GM06990 (cell line): ENCODE results near the gene RYR1.

Source experiments
- DNase-seq: peaks from one replicate; pipeline ENCODE4 v3.0.0-alpha.2; 2011; ENCODE audit not compliant: insufficient read length; ENCODE audit errors: extremely low read depth
- H3K27me3 ChIP-seq: replicated peaks from 2 replicates; pipeline ENCODE4 v1.6.0; 2011; ENCODE audit warnings: low read length; ENCODE audit not compliant: control insufficient read depth, insufficient read depth
- H3K36me3 ChIP-seq: 2 replicates; pipeline ENCODE4 v1.5.1; 2011; ENCODE audit warnings: low read length; ENCODE audit not compliant: control insufficient read depth, insufficient read depth
- H3K4me3 ChIP-seq: replicated peaks from 2 replicates; pipeline ENCODE4 v1.5.1; 2011; ENCODE audit warnings: low read depth, mild to moderate bottlenecking, control low read depth, low read length
- CTCF ChIP-seq: IDR thresholded peaks from 2 replicates; pipeline ENCODE4 v1.5.1; 2011; ENCODE audit warnings: low read length, control low read depth, mild to moderate bottlenecking, inconsistent platforms; ENCODE audit not compliant: insufficient read depth, poor library complexity, severe bottlenecking

RYR1 gene

GRCh38 chr19:38502410-38503076 is 69.1 kb downstream of the RYR1 start:
- no peak for DNase-seq
- Histone ChIP-seq H3K36me3 (no peaks in the 10 kb centered on the region), H3K4me3 (no peak overlapping the region), H3K27me3 (no peaks in the 10 kb centered on the region; the same call in 1 of the 2 replicates)
- TF ChIP-seq CTCF = no peak

- Histone ChIP-seq H3K36me3 (no peaks in the 10 kb centered on the region), H3K4me3 (no peak overlapping the region), H3K27me3 (no peaks in the 10 kb centered on the region; the same call in 1 of the 2 replicates)
- TF ChIP-seq CTCF = no peak
- DNase-seq = no peak
Observed at GRCh38 chr19:38503077-38503410, 69.6 kb downstream of the RYR1 start.

- no peaks in the 10 kb centered on the region for H3K36me3 ChIP-seq
- DNase-seq = no peak
- H3K4me3 ChIP-seq = no peak overlapping the region
- TF ChIP-seq CTCF = no peak
- no peaks in the 10 kb centered on the region; the same call in 1 of the 2 replicates for H3K27me3 ChIP-seq
Observed at GRCh38 chr19:38505958-38506357, 72.5 kb downstream of the RYR1 start.

GRCh38 chr19:38506375-38506722 is 72.9 kb downstream of the RYR1 start:
- H3K4me3 ChIP-seq = no peak overlapping the region
- H3K36me3 ChIP-seq = no peaks in the 10 kb centered on the region
- no peak for DNase-seq
- TF ChIP-seq CTCF = no peak
- no peaks in the 10 kb centered on the region; the same call in 1 of the 2 replicates for H3K27me3 ChIP-seq

GRCh38 chr19:38506723-38507550 is 73.4 kb downstream of the RYR1 start:
- H3K27me3 ChIP-seq = no peaks in the 10 kb centered on the region; the same call in 1 of the 2 replicates
- no peak overlapping the region for H3K4me3 ChIP-seq
- peak; percentile 85 for DNase-seq

More at GRCh38 chr19:38506723-38507550, 73.4 kb downstream of the RYR1 start:
- H3K36me3 ChIP-seq = no peaks in the 10 kb centered on the region
- no peak for TF ChIP-seq CTCF
